Stomach (tissue), 9 donors: ENCODE data around the gene CLN5. TPM values are rescaled to one million over a fixed set of nuclear protein-coding genes. Genes with fewer than 3 reads are reported as not detected.

Experiments
- DNase-seq, 2 donors: peaks; one replicate each; pipeline versions ENCODE4 v3.0.0 to v3.0.0-alpha.2; 2013 to 2019
- H3K27ac ChIP-seq, 5 donors: fragments of 200-600 bp in 4 of 5; sonication (generic) in 4 of 5; one replicate each; pipeline ENCODE4 v1.5.1; 2013 to 2019; ENCODE audit warnings: mild to moderate bottlenecking in 1 of 5, moderate library complexity in 1 of 5
- H3K27me3 ChIP-seq, 3 donors: fragments of 200-600 bp; sonication (generic); one replicate each; pipeline ENCODE4 v1.5.1; 2017 to 2019; ENCODE audit warnings: mixed run types in 1 of 3
- H3K36me3 ChIP-seq, 4 donors: fragments of 200-600 bp; sonication (generic); 1 replicate in 3 of 4; 2 replicates in 1 of 4; pipeline ENCODE4 v1.5.1; 2016 to 2019
- H3K4me1 ChIP-seq, 4 donors: fragments of 200-600 bp; sonication (generic); one replicate each; pipeline ENCODE4 v1.5.1; 2016 to 2019
- H3K4me3 ChIP-seq, 4 donors: fragments of 200-600 bp; sonication (generic) in 3 of 4; one replicate each; pipeline ENCODE4 v1.5.1; 2016 to 2019; ENCODE audit warnings: mild to moderate bottlenecking in 1 of 4
- H3K9me3 ChIP-seq, 4 donors: fragments of 200-600 bp; sonication (generic); one replicate each; pipeline ENCODE4 v1.5.1; 2016 to 2019
- CTCF ChIP-seq, 7 experiments: fragments of 450-650 bp in 4 of 7; fragments of 200-600 bp in 3 of 7; sonication (generic) in 3 of 7; IDR thresholded peaks; one replicate each; pipeline ENCODE4 v1.5.1; 2016 to 2019; ENCODE audit warnings: antibody characterized with exemption in 7 of 7, control low read depth in 2 of 7, mild to moderate bottlenecking in 1 of 7
- EP300 ChIP-seq: sonication (generic); formaldehyde crosslinking; IDR thresholded peaks from one replicate; pipeline ENCODE4 v1.6.1; 2017; ENCODE audit warnings: antibody characterized with exemption
- POLR2A ChIP-seq, 4 donors: fragments of 450-650 bp; IDR thresholded peaks; one replicate each; pipeline ENCODE4 v1.6.1; 2016; ENCODE audit warnings: antibody characterized with exemption in 4 of 4, control low read depth in 2 of 4, mild to moderate bottlenecking in 1 of 4, moderate library complexity in 1 of 4
- POLR2AphosphoS5 ChIP-seq, 3 donors: sonication (generic); formaldehyde crosslinking; IDR thresholded peaks; one replicate each; pipeline ENCODE4 v1.6.1; 2016; ENCODE audit warnings: antibody characterized with exemption in 3 of 3
- WGBS, 5 donors: extraction: QIAGEN DNeasy Blood & Tissue Kit in 3 of 5; methylation state at CpG; one replicate each; pipeline versions ENCODE4 v1.1.5 to v1.1.7; 2013 to 2018; 5-methylcytosine and 5-hydroxymethylcytosine counted together
- intact Hi-C: fragments of 100-400 bp; cut with DNase I; formaldehyde crosslinking; loops from one replicate; pipeline ENCODE4 v1.15.1; 2023; ENCODE audit warnings: low total_unique reads
- polyA plus RNA-seq, 3 donors: library from polyadenylated mRNA; stranded (reverse); fragments of 200-250 nt; gene quantifications; one replicate each; pipeline ENCODE4 v1.2.3, GENCODE V29; 2013
- total RNA-seq, 5 donors: library from RNA; depleted of rRNA; stranded (reverse); fragments of >200 nt; gene quantifications; one replicate each; pipeline versions ENCODE4 v1.1.0 to v1.2.3, GENCODE V29; 2014 to 2016
- donor health status: healthy with polysubstance abuse.
- donor health status: Bipolar disorder and iron deficiency.
- donor health status: healthy.

CLN5 gene
- total and polyA plus RNA-seq, 8 donors, result under 0.01 to 84.3 (median 17.6) TPM

GRCh38 chr13:76965759-76966421, 26.0 kb upstream of the CLN5 start:
- WGBS, 5 donors, result 31 to 44% (median 41%) methylated on average over 6 of the region's 6 CpGs
- TF ChIP-seq POLR2AphosphoS5 (IDR thresholded peaks at IDR 0.05), result no peak
- no peak for TF ChIP-seq CTCF (IDR thresholded peaks at IDR 0.05)
- no peak for TF ChIP-seq EP300
- TF ChIP-seq POLR2A (IDR thresholded peaks at IDR 0.05), result no peak
- peak; percentile 33 to 82 for DNase-seq
- Histone ChIP-seq H3K27ac (no peak overlapping the region), H3K27me3 (peaks cover 0 to 10% (median 0%) of the 10 kb centered on the region in 3 donors), H3K4me3 (no peak overlapping the region), H3K4me1 (peaks cover 7 to 12% (median 10%) of the 10 kb centered on the region in 4 donors), H3K36me3 (no peaks in the 10 kb centered on the region), H3K9me3 (peaks cover 0 to 5% (median 2%) of the 10 kb centered on the region in 4 donors)
- intact Hi-C loops, result no loop called here

- H3K9me3 ChIP-seq, result no peaks in the 10 kb centered on the region
- DNase-seq, result no peak
- 51 to 76% (median 59%) methylated on average over 6 of the region's 6 CpGs for WGBS, 5 donors
- H3K36me3 ChIP-seq, result no peaks in the 10 kb centered on the region
- H3K4me3 ChIP-seq, result no peak overlapping the region
- intact Hi-C loops, result no loop called here
- H3K27me3 ChIP-seq, result peaks cover 0 to 10% (median 0%) of the 10 kb centered on the region in 3 donors
- no peak overlapping the region for H3K27ac ChIP-seq
- H3K4me1 ChIP-seq, result peaks cover 7 to 13% (median 10%) of the 10 kb centered on the region in 4 donors
- TF ChIP-seq CTCF (IDR thresholded peaks at IDR 0.05), result no peak
- no peak for TF ChIP-seq EP300
- no peak for TF ChIP-seq POLR2A (IDR thresholded peaks at IDR 0.05)
- no peak for TF ChIP-seq POLR2AphosphoS5 (IDR thresholded peaks at IDR 0.05)
These were observed 24.9 kb upstream of the CLN5 start for GRCh38 chr13:76967031-76967430.

GRCh38 chr13:76968041-76968440, 23.8 kb upstream of the CLN5 start:
- H3K4me1 ChIP-seq, result peaks cover 7 to 20% (median 10%) of the 10 kb centered on the region in 4 donors
- peaks cover 0 to 10% (median 0%) of the 10 kb centered on the region in 3 donors for H3K27me3 ChIP-seq
- no peak for TF ChIP-seq EP300
- no peak for TF ChIP-seq POLR2AphosphoS5 (IDR thresholded peaks at IDR 0.05)
- no peak for TF ChIP-seq POLR2A (IDR thresholded peaks at IDR 0.05)
- no peak for DNase-seq
- no peak overlapping the region for H3K27ac ChIP-seq
- no peak overlapping the region for H3K4me3 ChIP-seq
- no peaks in the 10 kb centered on the region for H3K36me3 ChIP-seq
- intact Hi-C loops, result no loop called here
- WGBS, 5 donors, result 87 to 100% (median 88%) methylated on average over 3 to 6 of the region's 6 CpGs
- no peaks in the 10 kb centered on the region for H3K9me3 ChIP-seq

GRCh38 chr13:76969488-76970365, 22.2 kb upstream of the CLN5 start:
- intact Hi-C loops, result no loop called here
- no peak for DNase-seq
- TF ChIP-seq POLR2AphosphoS5 (IDR thresholded peaks at IDR 0.05), result no peak
- TF ChIP-seq CTCF (IDR thresholded peaks at IDR 0.05), result no peak
- TF ChIP-seq POLR2A (IDR thresholded peaks at IDR 0.05), result no peak
- no peak for TF ChIP-seq EP300
- Histone ChIP-seq H3K27me3 (peaks cover 0 to 14% (median 0%) of the 10 kb centered on the region in 3 donors), H3K36me3 (no peaks in the 10 kb centered on the region), H3K27ac (no peak overlapping the region), H3K9me3 (no peaks in the 10 kb centered on the region), H3K4me1 (peaks cover 7 to 20% (median 10%) of the 10 kb centered on the region in 4 donors), H3K4me3 (no peak overlapping the region)
- WGBS, 5 donors, result 83 to 92% (median 87%) methylated on average over 5 of the region's 5 CpGs
